B cell (primary cell): ENCODE measurements around the gene COL13A1. TPM values are rescaled to one million over a fixed set of nuclear protein-coding genes. Genes with fewer than 3 reads are reported as not detected.

Experiments used
- ATAC-seq: fragments of 200-7000 bp; cut with Tn5 transposase; one replicate; pipeline ENCODE4 v1.10.0; 2021; ENCODE audit warnings: low read depth, mild to moderate bottlenecking, moderate number of reproducible peaks, moderate library complexity
- CTCF ChIA-PET: fragments of 350-600 bp; sonication (Branson Sonifier 250); formaldehyde crosslinking; loops from one replicate; lab custom pipeline; 2021; ENCODE audit warnings: antibody characterized with exemption, inconsistent platforms; lab: Charles Lee
- POLR2A ChIA-PET: fragments of 350-600 bp; sonication (Branson Sonifier 250); formaldehyde crosslinking; loops from one replicate; lab custom pipeline; 2021; ENCODE audit warnings: antibody characterized with exemption; lab: Charles Lee
- DNase-seq: peaks from one replicate; pipeline ENCODE4 v3.0.0; 2013
- H2AFZ ChIP-seq: 2 replicates; pipeline ENCODE4 v1.6.1; 2012; ENCODE audit warnings: mild to moderate bottlenecking, low read depth, low read length; ENCODE audit not compliant: insufficient read depth, poor library complexity, severe bottlenecking
- H3K27ac ChIP-seq, 2 donors: 1 replicate in 1 of 2; 2 replicates in 1 of 2; pipeline ENCODE4 v1.5.1; 2012 to 2013; ENCODE audit warnings: low read length in 2 of 2, mild to moderate bottlenecking in 2 of 2, moderate library complexity in 1 of 2
- H3K27me3 ChIP-seq, 4 experiments: fragments of 200-600 bp in 1 of 4; sonication (generic) in 1 of 4; replicated peaks in 1 of 4; 1 replicate in 2 of 4; 2 replicates in 2 of 4; pipeline versions ENCODE4 v1.6.1 to v1.7.0; 2013 to 2016; ENCODE audit warnings: low read length in 3 of 4, mild to moderate bottlenecking in 2 of 4, mixed read lengths in 1 of 4, moderate library complexity in 1 of 4; ENCODE audit not compliant: insufficient read depth in 4 of 4, control insufficient read depth in 3 of 4; ENCODE audit errors: control extremely low read depth in 1 of 4
- H3K36me3 ChIP-seq, 2 experiments: replicated peaks in 1 of 2; 1 replicate in 1 of 2; 2 replicates in 1 of 2; pipeline versions ENCODE4 v1.6.1 to v1.7.1; 2013; ENCODE audit warnings: low read length in 1 of 2; ENCODE audit not compliant: insufficient read depth in 2 of 2, control insufficient read depth in 1 of 2; ENCODE audit errors: control extremely low read depth in 1 of 2, extremely low read depth in 1 of 2
- H3K4me1 ChIP-seq, 2 donors: fragments of 200-600 bp in 1 of 2; sonication (generic) in 1 of 2; 1 replicate in 1 of 2; 2 replicates in 1 of 2; pipeline versions ENCODE4 v1.5.1 to v1.6.1; 2013 to 2017; ENCODE audit warnings: low read length in 2 of 2; ENCODE audit not compliant: control insufficient read depth in 2 of 2, insufficient read depth in 2 of 2
- H3K4me2 ChIP-seq: replicated peaks from 2 replicates; pipeline ENCODE3; 2012; ENCODE audit warnings: mild to moderate bottlenecking, low read depth, low read length; ENCODE audit not compliant: poor library complexity, severe bottlenecking
- H3K4me3 ChIP-seq, 5 experiments: fragments of 200-600 bp in 1 of 5; sonication (generic) in 1 of 5; 1 replicate in 3 of 5; 2 replicates in 2 of 5; pipeline versions ENCODE4 v1.5.1 to v1.7.0; 2011 to 2016; ENCODE audit warnings: low read length in 4 of 5, mild to moderate bottlenecking in 4 of 5, low read depth in 2 of 5, control low read depth in 1 of 5, moderate library complexity in 1 of 5; ENCODE audit not compliant: insufficient read depth in 1 of 5; ENCODE audit errors: control extremely low read depth in 1 of 5, extremely low read depth in 1 of 5
- H3K79me2 ChIP-seq: fragments of 200-600 bp; sonication (generic); one replicate; pipeline ENCODE4 v1.6.0; 2016; ENCODE audit warnings: low read length; ENCODE audit not compliant: control insufficient read depth, insufficient read depth
- H3K9ac ChIP-seq: fragments of 200-600 bp; sonication (generic); 2 replicates; pipeline ENCODE4 v1.6.1; 2017; ENCODE audit warnings: mild to moderate bottlenecking, low read length, moderate library complexity
- H3K9me3 ChIP-seq, 3 donors: one replicate each; pipeline versions ENCODE4 v1.6.1 to v1.7.1; 2013; ENCODE audit warnings: low read length in 2 of 3; ENCODE audit not compliant: control insufficient read depth in 2 of 3, insufficient read depth in 1 of 3; ENCODE audit errors: control extremely low read depth in 1 of 3
- H4K20me1 ChIP-seq: 2 replicates; pipeline ENCODE4 v1.6.0; 2012; ENCODE audit warnings: mild to moderate bottlenecking, low read length; ENCODE audit not compliant: insufficient read depth, control insufficient read depth, poor library complexity, severe bottlenecking
- H3K27ac Mint-ChIP-seq: one replicate; pipeline ENCODE4 v1.8.0; 2021; ENCODE audit warnings: mixed read lengths
- H3K27me3 Mint-ChIP-seq: one replicate; pipeline ENCODE4 v1.8.0; 2021; ENCODE audit warnings: mixed read lengths
- H3K4me1 Mint-ChIP-seq: one replicate; pipeline ENCODE4 v1.8.0; 2021; ENCODE audit warnings: mixed read lengths
- H3K4me3 Mint-ChIP-seq: one replicate; pipeline ENCODE4 v1.8.0; 2021; ENCODE audit warnings: mixed read lengths
- H3K9me3 Mint-ChIP-seq: one replicate; pipeline ENCODE4 v1.8.0; 2022; ENCODE audit warnings: mixed read lengths; ENCODE audit not compliant: insufficient read depth
- EZH2 ChIP-seq: IDR thresholded peaks from 2 replicates; pipeline ENCODE4 v1.6.1; 2012; ENCODE audit warnings: borderline replicate concordance, low read depth, mild to moderate bottlenecking, moderate library complexity, low read length; ENCODE audit not compliant: insufficient read depth, poor library complexity, severe bottlenecking
- WGBS: methylation state at CpG from one replicate; pipeline ENCODE4 v1.1.5; 2013; ENCODE audit warnings: missing lambda C conversion rate; ENCODE audit not compliant: insufficient coverage; 5-methylcytosine and 5-hydroxymethylcytosine counted together
- intact Hi-C: fragments of 100-400 bp; cut with micrococcal nuclease; formaldehyde crosslinking; loops from one replicate; pipeline ENCODE4 v1.10.0; 2022
- polyA plus RNA-seq: library from polyadenylated mRNA; depleted of rRNA; stranded (reverse); fragments of >200 nt; gene quantifications from 2 replicates; pipeline ENCODE4 v1.2.3, GENCODE V29; 2012
- total RNA-seq, 2 donors: library from RNA; stranded (reverse); fragments of 120-200 nt in 1 of 2; gene quantifications; 1 replicate in 1 of 2; 2 replicates in 1 of 2; pipeline versions ENCODE4 v1.2.3 to v1.2.4, GENCODE V29; 2013 to 2022
- TF ChIP-seq, protein P1 (sequence below): fragments of 200-600 bp; IDR thresholded peaks from one replicate; pipeline ENCODE4 v1.8.0; 2022; ENCODE audit warnings: antibody characterized with exemption, mild to moderate bottlenecking

The COL13A1 gene
- total and polyA plus RNA-seq, 2 donors (not counting 1 experiment from before 2014, with no cell fraction given), result not detected

DNA sequence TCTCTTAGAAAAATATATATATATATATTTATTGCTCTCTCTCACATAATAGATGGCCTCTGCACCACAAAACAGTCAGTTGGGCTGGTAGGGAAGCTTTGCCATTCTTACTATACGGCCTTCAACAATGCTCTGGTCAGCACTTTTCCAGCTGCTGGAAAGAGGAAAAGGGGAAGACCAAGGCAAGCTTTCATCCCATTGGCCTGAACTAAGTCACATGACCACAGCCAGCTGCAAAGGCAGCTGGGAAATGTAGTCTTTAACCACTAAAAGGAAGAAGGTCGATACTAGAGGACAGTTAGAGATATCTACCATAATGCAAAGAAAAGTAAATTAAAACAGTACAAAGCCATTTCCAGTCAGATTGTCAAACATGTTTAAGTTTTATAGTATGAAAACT lies 192.6 kb downstream of the COL13A1 start:
- DNase-seq (peak; percentile 18), ATAC-seq (no peak)
- H3K4me3 Mint-ChIP-seq, result no peak overlapping the region
- Histone ChIP-seq H4K20me1 (no peaks in the 10 kb centered on the region), H3K9me3 (no peaks in the 10 kb centered on the region), H3K36me3 (no peaks in the 10 kb centered on the region), H2AFZ (no peak overlapping the region), H3K27me3 (no peaks in the 10 kb centered on the region), H3K4me3 (no peak overlapping the region), H3K9ac (no peak overlapping the region), H3K4me2 (no peak overlapping the region), H3K27ac (no peak overlapping the region), H3K4me1 (no peaks in the 10 kb centered on the region), H3K79me2 (no peaks in the 10 kb centered on the region)
- no peak for TF ChIP-seq EZH2
- TF ChIP-seq, protein P1, sequence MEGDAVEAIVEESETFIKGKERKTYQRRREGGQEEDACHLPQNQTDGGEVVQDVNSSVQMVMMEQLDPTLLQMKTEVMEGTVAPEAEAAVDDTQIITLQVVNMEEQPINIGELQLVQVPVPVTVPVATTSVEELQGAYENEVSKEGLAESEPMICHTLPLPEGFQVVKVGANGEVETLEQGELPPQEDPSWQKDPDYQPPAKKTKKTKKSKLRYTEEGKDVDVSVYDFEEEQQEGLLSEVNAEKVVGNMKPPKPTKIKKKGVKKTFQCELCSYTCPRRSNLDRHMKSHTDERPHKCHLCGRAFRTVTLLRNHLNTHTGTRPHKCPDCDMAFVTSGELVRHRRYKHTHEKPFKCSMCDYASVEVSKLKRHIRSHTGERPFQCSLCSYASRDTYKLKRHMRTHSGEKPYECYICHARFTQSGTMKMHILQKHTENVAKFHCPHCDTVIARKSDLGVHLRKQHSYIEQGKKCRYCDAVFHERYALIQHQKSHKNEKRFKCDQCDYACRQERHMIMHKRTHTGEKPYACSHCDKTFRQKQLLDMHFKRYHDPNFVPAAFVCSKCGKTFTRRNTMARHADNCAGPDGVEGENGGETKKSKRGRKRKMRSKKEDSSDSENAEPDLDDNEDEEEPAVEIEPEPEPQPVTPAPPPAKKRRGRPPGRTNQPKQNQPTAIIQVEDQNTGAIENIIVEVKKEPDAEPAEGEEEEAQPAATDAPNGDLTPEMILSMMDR, result no peak
- POLR2A ChIA-PET, result no interaction called here
- CTCF ChIA-PET, result no interaction called here
- H3K27ac Mint-ChIP-seq, result no peak overlapping the region
- H3K9me3 Mint-ChIP-seq, result no peaks in the 10 kb centered on the region
- WGBS, result no CpG with 5 or more reads among the region's 2 CpGs
- peaks cover 2% of the 10 kb centered on the region for H3K4me1 Mint-ChIP-seq
- H3K27me3 Mint-ChIP-seq, result peaks cover 18% of the 10 kb centered on the region
- intact Hi-C loops, result no loop called here

DNA sequence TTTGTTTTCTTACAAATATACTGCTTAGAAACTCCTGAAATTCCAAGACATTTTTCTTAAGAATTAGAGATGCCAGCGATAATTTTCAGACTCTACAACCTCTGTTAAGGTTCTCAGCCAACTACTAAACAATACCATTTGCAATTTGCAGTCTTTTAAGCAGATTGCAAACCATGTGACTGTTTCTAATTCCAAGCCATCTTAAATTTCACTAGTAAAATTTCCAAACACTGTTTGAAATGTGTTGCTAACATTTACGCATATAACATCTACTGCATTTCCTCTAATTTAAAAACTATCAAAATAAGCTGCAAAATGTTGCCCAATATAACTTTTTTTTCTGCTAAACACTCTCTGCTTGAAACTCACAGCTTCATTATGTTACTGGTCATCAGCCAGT lies 194.9 kb downstream of the COL13A1 start:
- H3K27ac ChIP-seq, result no peak overlapping the region
- H3K27me3 ChIP-seq, result peaks cover 0 to 4% (median 0%) of the 10 kb centered on the region in 4 experiments
- no peak for TF ChIP-seq EZH2
- TF ChIP-seq, protein P1, result no peak
- H3K4me1 ChIP-seq, result no peaks in the 10 kb centered on the region
- peaks cover 2% of the 10 kb centered on the region for H3K4me1 Mint-ChIP-seq
- H3K27ac Mint-ChIP-seq, result no peak overlapping the region
- ATAC-seq (no peak), DNase-seq (no peak)
- no peaks in the 10 kb centered on the region for H4K20me1 ChIP-seq
- no peak overlapping the region for H3K4me2 ChIP-seq
- ChIA-PET POLR2A (no interaction called here), CTCF (no interaction called here)
- no peaks in the 10 kb centered on the region for H3K9me3 ChIP-seq
- H3K4me3 ChIP-seq, result no peak overlapping the region
- peaks cover 15% of the 10 kb centered on the region for H3K27me3 Mint-ChIP-seq
- WGBS, result 63% methylated on average over 1 of the region's 2 CpGs
- H3K79me2 ChIP-seq, result no peaks in the 10 kb centered on the region
- H3K4me3 Mint-ChIP-seq, result no peak overlapping the region
- no peaks in the 10 kb centered on the region for H3K36me3 ChIP-seq
- no peak overlapping the region for H3K9ac ChIP-seq
- no peak overlapping the region for H2AFZ ChIP-seq
- intact Hi-C loops, result no loop called here
- H3K9me3 Mint-ChIP-seq, result no peaks in the 10 kb centered on the region
